CD4-positive, alpha-beta T cell treated with Interleukin-17A for 1 hour (primary cell): Measurements from ENCODE around the gene GALE.
A peak's percentile ranks its signal among the peaks of the same experiment; 100 is the strongest.
"Not testable (repeated sequence)": the region's sequence is repeated elsewhere in the genome, so short reads cannot be mapped to it uniquely, and the experiment has no call there.

Experiments
- DNase-seq: peaks from one replicate; pipeline ENCODE4 v3.0.0-alpha.2; 2020

The GALE gene

GRCh38 chr1:23791516-23792047 lies 9.0 kb downstream of the GALE start:
- peak; percentile 31 for DNase-seq

GRCh38 chr1:23790696-23791515 lies 9.6 kb downstream of the GALE start, which contains the start of gene LYPLA2:
Gene LYPLA2, plus strand, starts transcription at chr1:23791145. Its CDS starts 1,538 bp downstream, at chr1:23792683.
- DNase-seq = peak; percentile 88

DNA sequence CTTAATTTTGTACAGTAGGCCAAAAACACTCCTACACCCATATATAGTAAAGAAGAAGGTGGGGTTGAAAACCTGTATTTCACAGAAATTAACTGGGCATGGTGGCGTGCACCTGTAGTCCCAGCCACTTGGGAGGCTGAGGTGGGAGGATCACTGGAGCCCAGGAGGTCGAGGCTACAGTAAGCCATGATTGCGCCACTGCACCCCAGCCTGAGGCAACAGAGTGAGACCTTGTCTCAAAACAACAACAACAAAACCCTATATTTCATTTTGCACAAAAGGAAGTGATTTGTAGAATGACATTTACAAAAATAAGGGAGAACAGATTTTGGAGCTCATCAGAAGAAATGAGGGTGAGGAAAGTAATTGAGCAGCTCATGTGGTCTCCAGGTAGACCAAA lies 11.9 kb downstream of the GALE start:
- DNase-seq = no peak

DNA sequence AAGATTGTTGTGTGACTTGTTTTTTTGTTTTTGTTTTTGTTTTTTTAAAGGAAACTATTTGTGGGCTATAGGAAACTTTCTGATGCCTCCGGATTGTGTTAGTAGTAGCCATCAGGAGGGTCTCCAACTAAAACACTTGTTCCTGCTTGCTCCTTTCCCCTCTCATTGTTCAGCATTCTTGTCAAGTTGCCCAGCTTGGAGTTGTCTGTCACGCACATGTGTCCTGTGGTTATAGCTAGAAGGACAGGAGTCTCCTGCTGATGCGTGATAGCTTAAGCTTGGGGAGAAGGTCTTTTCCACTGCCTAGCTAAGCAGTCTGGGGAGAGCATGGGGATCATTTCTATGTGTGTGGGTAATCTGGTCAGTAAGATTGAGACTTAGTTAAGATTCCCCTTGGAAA lies 12.9 kb downstream of the GALE start:
- DNase-seq = no peak

DNA sequence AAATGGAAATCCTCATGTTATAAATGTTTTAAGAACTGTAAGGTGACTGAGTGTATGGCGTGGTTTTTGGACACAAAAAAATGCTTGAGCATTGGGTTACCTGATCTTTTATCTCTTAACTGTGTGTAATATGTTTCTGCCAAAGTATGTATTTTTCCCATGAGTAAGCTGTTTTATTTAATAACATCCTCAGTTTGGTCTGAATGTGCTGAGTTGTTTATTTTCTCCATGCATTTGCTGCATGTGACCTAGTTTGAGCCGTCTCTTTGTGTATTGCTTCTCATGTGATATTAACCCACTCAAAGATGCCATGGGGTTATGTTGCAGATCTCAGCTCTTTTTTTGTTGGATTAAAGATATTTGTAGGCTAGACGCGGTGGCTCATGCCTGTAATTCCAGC lies 15.7 kb downstream of the GALE start:
- DNase-seq = no peak

DNA sequence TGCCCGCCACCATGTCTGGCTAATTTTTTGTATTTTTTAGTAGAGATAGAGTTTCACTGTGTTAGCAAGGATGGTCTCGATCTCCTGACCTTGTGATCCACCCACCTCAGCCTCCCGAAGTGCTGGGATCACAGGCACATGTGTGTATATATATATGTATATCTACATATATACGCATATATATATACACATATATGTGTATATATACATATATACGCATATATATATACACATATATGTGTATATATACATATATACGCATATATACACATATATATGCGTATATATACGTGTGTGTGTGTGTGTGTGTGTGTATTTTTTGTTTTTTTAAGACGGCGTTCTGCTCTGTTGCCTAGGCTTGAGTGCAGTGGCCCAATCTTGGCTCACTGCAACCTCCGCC lies 17.4 kb downstream of the GALE start:
- DNase-seq = not testable (repeated sequence)

DNA sequence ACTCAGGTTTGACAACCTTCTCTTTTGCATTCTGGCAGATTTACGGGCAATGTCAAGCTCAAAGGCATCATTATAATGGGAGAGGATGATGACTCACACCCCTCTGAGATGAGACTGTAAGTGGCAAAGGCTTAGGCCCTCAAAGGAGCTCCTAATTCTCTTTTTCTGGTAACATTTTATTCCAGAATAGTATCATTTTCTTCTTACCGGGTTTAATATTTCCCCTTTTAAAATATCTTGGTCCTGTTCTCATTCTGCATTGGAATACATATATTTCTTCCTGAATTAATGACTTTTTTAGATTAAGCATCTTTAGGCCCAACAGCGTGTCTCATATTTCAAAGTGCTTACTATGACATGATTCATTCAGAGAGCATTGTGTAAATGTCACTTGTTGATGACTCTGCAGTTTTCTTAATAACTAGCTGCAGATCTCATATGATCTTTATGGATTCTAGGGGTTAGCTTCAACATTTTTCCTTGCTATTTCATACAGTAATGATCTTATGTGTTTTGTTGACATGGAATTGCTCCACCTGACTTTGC lies 20.7 kb downstream of the GALE start:
- no peak for DNase-seq

DNA sequence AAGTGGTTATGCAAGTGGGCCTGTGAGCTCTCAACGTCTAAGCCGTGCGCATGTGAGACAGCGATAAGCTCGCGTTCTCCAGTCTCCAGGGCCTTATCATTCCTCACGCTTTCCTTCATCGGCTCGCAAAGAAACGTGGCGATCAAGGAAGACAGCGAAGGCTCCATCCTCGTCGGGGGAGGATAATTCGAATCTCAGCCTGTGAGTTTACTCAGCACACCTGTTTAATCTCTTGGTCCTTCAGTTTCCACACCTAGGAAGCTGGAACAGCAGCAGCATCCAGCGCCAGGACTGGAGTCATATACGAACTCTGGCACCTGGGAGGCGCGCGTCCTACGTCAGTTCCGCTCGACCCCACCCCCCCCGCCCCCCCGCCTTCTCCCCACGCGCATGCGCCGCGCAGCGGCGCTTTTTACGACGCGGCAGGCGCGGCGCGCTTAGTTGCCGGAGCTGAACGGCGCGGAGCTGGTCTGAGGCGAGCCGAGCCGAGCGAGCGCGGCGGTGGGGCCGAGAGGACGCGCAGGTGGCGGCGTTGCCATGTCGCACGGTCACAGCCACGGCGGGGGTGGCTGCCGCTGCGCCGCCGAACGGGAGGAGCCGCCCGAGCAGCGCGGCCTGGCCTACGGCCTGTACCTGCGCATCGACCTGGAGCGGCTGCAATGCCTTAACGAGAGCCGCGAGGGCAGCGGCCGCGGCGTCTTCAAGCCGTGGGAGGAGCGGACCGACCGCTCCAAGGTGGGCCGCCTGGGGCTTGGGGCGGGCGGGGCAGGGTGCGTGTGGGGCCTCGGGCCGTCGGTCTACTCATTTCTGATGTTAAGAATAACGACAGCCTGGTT lies 22.4 kb downstream of the GALE start, which contains the start of gene PITHD1:
PITHD1 (plus strand) TSS at position 440 of the 836 bp plus-strand sequence; CDS start at position 538, 98 bp downstream.
- DNase-seq = peak; percentile 86

- DNase-seq = no peak
These were observed 24.3 kb downstream of the GALE start for GRCh38 chr1:23776217-23776616.

GRCh38 chr1:23774174-23774880 lies 26.2 kb downstream of the GALE start:
- no peak for DNase-seq

- no peak for DNase-seq
These were observed 27.7 kb downstream of the GALE start for GRCh38 chr1:23772854-23773242.

DNA sequence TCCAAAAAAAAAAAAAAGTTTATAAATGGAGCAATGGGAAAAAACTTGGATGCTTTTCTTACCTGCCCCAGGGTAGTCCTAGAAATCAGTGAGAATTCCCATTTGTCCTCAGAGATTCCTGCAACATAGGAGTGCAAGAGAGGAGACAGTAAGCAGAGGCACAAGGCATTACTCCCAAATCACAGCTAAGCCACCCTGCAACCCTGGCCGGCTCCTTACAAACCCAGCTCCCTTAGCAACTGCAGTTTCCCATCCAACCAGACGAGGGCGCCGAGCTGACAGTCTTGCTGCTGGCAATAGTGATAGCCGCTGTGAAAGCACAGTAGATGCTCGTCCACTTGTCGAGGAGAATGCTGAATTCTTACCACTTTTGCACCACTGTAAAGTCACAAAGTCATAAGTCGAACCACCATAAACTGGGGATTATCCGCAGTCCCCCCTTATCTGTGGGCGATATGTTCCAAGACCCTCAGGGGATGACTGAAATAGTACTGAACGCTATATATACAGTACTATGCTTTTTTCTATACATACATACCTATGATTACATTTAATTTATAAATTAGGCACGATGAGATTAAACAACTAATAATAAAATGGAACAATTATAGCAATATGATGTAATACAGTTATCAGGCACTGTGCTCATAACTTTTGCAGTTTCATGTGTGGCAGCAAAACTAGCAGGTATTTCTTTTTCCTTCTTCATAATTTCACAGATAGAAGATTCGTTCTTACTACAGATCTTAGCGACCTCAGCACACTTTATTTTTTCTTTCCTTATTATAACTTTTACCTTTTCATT lies 28.3 kb downstream of the GALE start:
- peak; percentile 88 for DNase-seq

DNA sequence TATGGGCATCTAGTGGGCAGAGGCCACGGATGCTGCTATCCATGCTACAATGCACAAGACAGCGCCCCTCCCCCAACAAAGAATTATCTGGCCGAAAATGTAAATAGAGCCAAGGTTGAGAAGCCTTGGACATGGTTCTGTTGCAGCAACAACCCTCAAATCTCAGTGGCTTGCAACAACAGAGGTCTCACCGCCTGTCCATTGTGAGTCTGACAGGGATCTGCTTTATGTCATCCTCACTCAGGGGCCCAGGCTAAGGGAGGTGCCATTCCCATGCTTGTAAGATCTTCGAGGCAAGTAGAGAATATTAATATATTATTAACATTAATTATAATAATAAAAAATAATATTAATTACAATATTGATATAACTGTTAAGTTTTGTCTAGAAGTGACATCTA lies 31.8 kb downstream of the GALE start:
- no peak for DNase-seq

- DNase-seq = no peak
These were observed 37.4 kb downstream of the GALE start for GRCh38 chr1:23763041-23763577.

DNA sequence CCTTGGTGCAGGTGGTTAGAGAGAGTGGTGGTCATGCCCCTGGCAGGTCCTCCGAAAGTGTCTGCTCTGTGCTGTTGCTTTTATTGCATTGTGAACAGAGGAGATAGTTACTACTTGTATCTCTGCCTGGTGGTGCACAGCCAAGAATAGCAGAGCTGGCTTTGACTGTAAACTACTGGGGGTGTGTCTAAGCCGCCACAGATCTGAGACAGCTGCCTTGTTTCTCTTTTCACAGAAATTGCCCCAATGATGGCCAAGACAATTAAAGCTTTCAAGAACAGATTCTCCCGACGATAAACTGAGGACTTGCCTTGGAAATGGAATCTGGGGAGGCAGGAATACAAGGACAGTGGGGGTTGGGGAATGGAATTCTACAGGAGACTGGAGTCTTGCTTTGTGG lies 41.3 kb downstream of the GALE start:
- DNase-seq = no peak

DNA sequence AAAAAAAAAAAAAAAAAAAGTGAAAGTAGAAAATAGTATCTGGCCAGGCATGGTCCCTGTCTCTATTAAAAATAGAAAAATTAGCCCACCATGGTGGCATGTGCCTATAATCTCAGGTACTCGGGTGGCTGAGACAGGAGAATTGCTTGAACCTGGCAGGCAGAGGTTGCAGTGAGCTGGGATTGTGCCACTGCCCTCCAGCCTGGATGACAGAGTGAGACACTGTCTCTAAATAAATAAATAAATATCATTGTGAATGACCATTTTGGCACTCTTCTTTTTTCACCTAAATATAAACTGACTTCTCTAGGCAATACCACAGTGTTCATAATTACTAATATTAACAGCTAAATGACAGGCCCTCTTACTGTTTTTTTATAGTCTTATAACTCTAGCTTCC lies 42.7 kb downstream of the GALE start:
- no peak for DNase-seq

DNA sequence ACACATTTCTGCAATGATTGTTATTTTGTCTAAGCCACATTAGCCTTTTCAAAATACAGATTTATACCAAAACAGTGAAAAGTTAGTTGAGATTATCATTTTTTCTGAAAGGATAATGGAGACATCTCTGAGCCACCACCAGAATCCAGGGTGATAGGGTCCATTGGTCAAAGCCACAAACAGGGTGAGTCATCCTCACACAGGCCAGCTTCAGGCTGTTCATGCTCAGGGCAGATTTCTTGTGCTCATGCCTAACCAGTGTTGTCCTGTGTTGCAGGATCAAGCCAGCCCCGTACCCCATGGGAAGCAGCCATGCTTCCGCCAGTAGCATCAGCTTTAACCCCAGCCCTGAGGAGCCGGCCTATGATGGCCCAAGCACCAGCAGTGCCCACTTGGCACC lies 43.9 kb downstream of the GALE start:
- DNase-seq = no peak

GRCh38 chr1:23752909-23753308 lies 47.6 kb downstream of the GALE start:
- DNase-seq = no peak

DNA sequence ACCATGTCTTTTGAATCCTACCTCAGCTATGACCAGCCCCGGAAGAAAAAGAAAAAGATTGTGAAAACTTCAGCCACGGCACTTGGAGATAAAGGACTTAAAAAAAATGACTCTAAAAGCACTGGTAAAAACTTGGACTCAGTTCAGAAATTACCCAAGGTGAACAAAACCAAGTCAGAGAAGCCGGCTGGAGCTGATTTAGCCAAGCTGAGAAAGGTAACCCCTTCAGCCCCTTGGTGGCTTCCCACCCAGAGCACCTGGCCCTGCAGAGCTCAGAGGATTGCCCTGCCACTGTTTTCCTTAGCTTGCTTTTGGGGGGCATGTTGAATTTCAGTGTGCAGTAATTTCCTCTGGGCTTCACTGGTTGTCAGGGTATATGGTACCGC lies 48.7 kb downstream of the GALE start:
- DNase-seq = no peak

DNA sequence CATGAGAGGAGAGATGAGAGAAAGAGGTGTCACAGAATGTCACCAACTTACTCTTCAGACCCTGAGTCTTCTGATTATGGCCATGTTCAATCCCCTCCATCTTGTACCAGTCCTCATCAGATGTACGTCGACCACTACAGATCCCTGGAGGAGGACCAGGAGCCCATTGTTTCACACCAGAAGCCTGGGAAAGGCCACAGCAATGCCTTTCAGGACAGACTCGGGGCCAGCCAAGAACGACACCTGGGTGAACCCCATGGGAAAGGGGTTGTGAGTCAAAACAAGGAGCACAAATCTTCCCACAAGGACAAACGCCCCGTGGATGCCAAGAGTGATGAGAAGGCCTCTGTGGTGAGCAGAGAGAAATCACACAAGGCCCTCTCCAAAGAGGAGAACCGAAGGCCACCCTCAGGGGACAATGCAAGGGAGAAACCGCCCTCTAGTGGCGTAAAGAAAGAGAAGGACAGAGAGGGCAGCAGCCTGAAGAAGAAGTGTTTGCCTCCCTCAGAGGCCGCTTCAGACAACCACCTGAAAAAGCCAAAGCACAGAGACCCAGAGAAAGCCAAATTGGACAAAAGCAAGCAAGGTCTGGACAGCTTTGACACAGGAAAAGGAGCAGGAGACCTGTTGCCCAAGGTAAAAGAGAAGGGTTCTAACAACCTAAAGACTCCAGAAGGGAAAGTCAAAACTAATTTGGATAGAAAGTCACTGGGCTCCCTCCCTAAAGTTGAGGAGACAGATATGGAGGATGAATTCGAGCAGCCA lies 49.3 kb downstream of the GALE start:
- peak; percentile 56 for DNase-seq

- DNase-seq = no peak
These were observed 52.5 kb downstream of the GALE start for GRCh38 chr1:23748016-23748415.
